GM21515 (cell line): Measurements from ENCODE around the gene SORCS3.

Experiments used
- ATAC-seq: cut with Tn5 transposase; IDR thresholded peaks from one replicate; pipeline ENCODE4 v1.9.1; 2021; ENCODE audit not compliant: unreplicated experiment

SORCS3 gene

DNA sequence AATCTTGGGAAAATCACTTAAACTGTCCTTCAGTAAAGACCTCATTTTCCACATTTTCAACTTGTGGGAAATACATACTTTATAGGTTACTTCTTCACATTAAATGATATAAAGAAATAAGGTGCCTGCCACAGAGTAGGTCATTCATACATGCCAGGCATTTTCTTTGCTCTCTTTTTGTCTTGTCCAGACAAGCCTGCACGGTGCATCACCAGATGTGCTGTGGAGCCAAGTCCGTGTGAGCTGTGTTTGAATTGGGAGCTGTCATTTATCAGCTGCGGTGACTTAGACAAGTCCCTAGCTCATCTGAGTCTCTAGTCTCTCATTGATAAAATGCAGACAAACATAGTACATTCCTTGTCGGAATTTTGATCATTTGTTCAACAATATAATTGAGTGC, 432.9 kb downstream of the SORCS3 start:
- ATAC-seq = no peak

GRCh38 chr10:105075031-105075430, 433.9 kb downstream of the SORCS3 start:
- no peak for ATAC-seq

DNA sequence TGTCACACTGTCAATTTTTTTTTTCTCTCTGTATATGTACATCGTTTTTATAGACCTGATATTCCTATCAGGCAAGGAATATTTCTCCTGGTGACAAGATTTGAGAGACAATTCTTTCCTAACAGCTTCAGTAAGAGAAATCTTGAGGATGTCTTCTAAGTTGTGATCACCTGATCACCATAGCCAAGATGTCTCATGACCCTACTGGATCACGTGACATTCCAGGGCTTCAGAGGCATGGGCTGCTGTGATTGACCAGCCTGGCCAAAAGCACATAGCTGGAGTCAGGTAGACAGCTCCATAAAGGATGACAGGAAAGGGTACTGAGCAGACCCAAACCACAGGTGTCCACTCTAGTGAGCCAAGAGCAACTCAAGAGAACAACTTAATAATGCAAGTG, 444.9 kb downstream of the SORCS3 start:
- ATAC-seq = no peak

- ATAC-seq = no peak
Measured at GRCh38 chr10:105094048-105094447, 453.0 kb downstream of the SORCS3 start.

- no peak for ATAC-seq
Measured at GRCh38 chr10:105096316-105096715, 455.2 kb downstream of the SORCS3 start.

DNA sequence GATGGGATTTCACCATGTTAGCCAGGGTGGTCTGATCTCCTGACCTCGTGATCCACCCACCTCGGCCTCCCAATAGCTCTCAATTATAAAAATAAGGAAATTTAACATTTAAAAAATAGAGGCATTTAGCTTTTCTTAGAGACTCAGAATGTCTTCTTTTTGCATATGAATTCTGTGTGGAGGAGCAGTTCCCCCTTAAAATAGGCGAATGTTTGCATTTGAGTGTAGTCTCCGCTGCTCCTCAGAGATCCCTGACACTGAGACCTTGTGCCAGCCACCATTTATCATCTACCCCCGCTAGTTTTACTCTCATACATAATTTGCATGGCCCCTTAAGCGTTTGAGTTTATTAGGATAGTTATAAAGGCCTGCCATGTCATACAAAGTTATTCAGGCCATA, 461.9 kb downstream of the SORCS3 start:
- no peak for ATAC-seq

GRCh38 chr10:105104297-105104696, 463.2 kb downstream of the SORCS3 start:
- no peak for ATAC-seq

- no peak for ATAC-seq
Measured at GRCh38 chr10:105109164-105109563, 468.1 kb downstream of the SORCS3 start.

- ATAC-seq = no peak
Measured at GRCh38 chr10:105112862-105113261, 471.8 kb downstream of the SORCS3 start.

DNA sequence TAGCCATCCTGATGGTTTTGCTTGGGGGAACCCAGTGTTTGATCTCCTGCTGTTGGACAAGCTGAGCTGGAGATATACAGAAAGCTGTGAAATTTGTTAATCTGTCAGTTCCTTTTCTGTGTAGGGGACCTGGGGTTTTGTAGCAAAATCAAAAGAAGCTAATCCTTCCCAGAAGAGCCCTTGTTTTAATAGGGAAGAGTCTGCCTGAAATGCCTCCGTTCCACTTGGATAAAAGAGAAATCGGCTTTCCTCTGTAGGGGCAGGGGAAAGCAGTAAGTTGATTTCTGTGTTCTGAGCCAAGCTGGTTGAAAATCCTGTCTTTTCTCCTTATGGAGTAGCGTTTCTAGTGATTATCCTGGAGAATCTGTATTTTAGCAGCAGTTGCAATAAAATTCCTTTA, 472.6 kb downstream of the SORCS3 start:
- ATAC-seq = no peak

GRCh38 chr10:105121743-105122142, 480.7 kb downstream of the SORCS3 start:
- ATAC-seq = no peak

GRCh38 chr10:105128111-105128510, 487.0 kb downstream of the SORCS3 start:
- no peak for ATAC-seq

GRCh38 chr10:105138358-105138757, 497.3 kb downstream of the SORCS3 start:
- no peak for ATAC-seq

DNA sequence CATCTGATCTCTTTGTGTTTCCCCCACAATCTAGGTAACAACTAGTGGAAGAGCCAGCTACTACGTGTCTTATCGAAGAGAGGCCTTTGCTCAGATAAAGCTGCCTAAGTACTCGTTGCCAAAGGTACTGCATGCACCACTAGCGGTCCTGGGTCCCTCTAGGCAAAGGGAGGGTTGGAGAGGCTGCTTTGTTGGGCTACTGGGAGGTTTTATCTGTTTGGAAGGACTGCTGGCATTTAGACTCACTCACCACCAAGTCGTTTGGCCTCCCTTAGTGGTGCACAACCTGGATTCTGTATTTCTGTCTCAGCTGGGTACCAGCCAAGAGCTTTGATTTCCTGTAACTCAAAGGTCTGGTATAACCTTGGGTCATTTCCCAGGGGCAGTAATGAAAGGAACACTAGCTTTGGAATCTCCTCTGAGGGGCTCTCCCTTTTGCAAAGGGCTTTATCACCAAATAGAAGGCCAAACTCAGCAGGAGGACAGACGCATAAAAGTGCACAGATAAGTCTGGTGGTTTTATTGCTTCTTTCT, 498.3 kb downstream of the SORCS3 start:
- ATAC-seq = no peak

DNA sequence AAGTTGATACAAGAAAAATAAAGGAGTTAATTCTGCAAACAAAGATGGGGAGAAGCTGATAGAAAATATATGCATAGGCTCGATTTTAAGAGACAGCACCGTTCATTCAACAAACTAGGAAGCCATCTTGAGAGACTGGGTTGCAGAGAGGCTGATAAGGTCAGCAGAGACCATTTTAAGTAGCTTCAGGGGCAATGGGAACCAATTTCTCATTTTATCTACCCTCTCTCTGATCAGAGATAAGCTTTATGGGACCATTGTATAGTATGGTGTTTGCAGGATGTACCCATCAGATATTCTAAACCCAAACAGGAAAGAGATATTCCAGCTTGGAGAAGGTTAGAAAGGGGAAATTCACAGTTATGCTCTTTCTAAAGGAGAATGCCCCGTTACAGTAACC, 499.5 kb downstream of the SORCS3 start:
- no peak for ATAC-seq

DNA sequence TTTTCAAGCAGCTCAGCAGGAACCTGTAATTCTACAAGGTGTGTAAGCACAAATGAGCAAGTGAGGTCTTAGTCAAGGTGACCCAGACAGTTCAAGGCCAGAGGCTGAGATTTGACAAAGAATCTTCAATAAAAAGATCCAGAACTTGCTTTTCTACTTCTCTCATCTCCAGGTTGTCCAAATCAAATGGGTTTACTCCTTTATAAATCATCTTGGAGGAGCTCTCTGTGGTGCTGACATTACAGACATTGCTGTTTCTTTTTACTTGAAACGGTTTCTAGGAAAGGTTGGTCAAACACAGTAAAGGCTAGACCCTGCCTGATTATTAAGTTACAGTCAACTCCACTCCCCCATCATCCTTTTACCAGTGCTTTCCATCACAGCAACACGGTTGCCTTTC, 504.6 kb downstream of the SORCS3 start:
- ATAC-seq = no peak

GRCh38 chr10:105146436-105146835, 505.3 kb downstream of the SORCS3 start:
- ATAC-seq = no peak

DNA sequence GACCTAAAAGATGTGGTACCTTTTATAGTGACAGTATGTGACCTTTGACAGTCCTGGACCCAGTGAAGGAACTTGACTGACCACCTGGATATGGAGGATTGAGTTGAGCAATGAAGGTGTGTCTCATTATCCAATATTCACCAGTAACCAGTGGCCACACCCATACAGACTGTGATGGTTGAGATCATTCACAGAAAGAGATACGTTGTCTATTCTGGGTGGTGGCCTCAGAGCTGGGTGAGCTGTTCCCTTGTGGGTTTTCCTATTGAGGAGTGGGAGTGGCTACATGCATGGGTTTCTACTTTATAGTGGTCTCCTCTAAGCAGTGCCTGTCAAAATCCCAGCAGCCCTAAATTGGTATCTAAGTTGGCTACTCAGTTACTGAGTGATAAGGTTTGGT, 507.4 kb downstream of the SORCS3 start:
- no peak for ATAC-seq

DNA sequence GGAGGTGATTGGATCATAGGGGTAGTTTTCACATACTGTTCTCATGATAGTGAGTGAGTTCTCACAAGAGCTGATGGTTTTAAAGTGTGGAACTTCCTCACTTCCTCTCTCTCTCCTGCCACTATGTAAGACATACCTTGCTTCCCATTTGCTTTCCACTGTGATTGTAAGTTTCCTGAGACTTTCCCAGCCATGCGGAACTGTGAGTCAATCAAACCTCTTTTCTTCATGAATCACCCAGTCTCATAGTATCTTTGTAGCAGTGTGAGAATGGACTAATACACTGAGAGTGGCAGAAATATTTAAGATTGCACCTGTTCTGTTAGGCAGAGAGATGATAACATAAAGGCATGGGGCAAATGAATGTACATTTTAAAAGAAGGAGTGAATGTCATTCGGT, 507.8 kb downstream of the SORCS3 start:
- ATAC-seq = no peak

- ATAC-seq = no peak
Measured at GRCh38 chr10:105149371-105149891, 508.3 kb downstream of the SORCS3 start.

GRCh38 chr10:105150259-105150880, 509.3 kb downstream of the SORCS3 start:
- no peak for ATAC-seq

- ATAC-seq = no peak
Measured at GRCh38 chr10:105154736-105155135, 513.6 kb downstream of the SORCS3 start.

DNA sequence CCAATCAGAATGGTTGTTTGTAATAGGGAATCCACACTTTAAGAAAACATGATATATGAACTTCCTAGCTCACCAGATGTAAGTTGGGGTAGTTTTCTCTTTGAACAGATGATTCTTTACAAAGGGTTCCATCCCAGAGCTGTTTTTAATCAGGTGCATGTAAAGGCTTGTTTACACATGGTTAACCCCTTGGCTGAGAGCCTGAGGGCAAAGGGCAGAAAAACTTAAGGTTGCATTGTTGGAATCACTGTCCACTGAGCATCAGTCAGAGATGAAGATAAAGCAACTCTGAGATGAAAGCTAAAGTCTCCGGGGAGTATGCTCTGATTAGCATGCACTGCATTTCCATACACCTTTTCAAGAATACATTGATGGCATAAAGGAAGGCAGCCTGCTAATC, 518.2 kb downstream of the SORCS3 start:
- no peak for ATAC-seq
